ENCODE measurements around the gene SPATA1.

DNA sequence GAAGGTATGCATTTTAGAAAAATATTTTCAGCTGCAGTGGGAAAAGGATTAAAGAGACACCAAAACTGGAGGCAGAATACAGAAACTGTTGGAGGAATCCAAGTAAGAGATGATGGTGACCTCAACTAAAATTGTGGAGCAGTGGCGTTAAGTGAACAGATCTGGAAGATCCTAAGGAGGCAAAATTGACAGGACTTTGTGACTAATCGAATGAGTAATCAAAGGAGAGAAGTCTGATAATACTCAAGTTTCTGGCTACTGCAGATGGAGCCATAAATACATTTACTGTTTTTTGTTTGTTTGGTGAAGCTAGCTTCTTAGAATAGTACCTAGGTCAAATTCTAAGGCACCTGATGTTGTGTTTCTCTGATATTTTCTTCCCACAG is 65.0 kb downstream of the SPATA1 start:
- TF ChIP-seq POLR2AphosphoS5 (IDR thresholded peaks at IDR 0.05): no peak
- TF ChIP-seq, protein P1, sequence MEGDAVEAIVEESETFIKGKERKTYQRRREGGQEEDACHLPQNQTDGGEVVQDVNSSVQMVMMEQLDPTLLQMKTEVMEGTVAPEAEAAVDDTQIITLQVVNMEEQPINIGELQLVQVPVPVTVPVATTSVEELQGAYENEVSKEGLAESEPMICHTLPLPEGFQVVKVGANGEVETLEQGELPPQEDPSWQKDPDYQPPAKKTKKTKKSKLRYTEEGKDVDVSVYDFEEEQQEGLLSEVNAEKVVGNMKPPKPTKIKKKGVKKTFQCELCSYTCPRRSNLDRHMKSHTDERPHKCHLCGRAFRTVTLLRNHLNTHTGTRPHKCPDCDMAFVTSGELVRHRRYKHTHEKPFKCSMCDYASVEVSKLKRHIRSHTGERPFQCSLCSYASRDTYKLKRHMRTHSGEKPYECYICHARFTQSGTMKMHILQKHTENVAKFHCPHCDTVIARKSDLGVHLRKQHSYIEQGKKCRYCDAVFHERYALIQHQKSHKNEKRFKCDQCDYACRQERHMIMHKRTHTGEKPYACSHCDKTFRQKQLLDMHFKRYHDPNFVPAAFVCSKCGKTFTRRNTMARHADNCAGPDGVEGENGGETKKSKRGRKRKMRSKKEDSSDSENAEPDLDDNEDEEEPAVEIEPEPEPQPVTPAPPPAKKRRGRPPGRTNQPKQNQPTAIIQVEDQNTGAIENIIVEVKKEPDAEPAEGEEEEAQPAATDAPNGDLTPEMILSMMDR (IDR thresholded peaks at IDR 0.05): no peak
- no peak for TF ChIP-seq EP300 (IDR thresholded peaks at IDR 0.05)
- TF ChIP-seq POLR2A (IDR thresholded peaks at IDR 0.05): no peak
